Epithelial cell of prostate (primary cell): ENCODE measurements around the gene RABGAP1.

Experiments
- DNase-seq: peaks from one replicate; pipeline ENCODE4 v3.0.0-alpha.2; 2011; ENCODE audit warnings: low read depth, low spot score
- H3K27ac ChIP-seq: fragments of 450-650 bp; 2 replicates; pipeline ENCODE4 v1.5.1; 2017; ENCODE audit warnings: mild to moderate bottlenecking

RABGAP1 gene

GRCh38 chr9:123104807-123105206, 164.0 kb downstream of the RABGAP1 start:
- DNase-seq, result no peak
- no peak overlapping the region for H3K27ac ChIP-seq

- no peak overlapping the region for H3K27ac ChIP-seq
- DNase-seq, result no peak
Measured at GRCh38 chr9:123105490-123105889, 164.7 kb downstream of the RABGAP1 start.

- DNase-seq, result no peak
- H3K27ac ChIP-seq, result no peak overlapping the region
Measured at GRCh38 chr9:123107639-123108285, 166.9 kb downstream of the RABGAP1 start.

- no peak overlapping the region for H3K27ac ChIP-seq
- DNase-seq, result no peak
Measured at GRCh38 chr9:123108976-123109375, 168.2 kb downstream of the RABGAP1 start.

GRCh38 chr9:123109540-123110279, 168.9 kb downstream of the RABGAP1 start:
- no peak overlapping the region for H3K27ac ChIP-seq
- no peak for DNase-seq

- peak overlapping the region; percentile 7 for H3K27ac ChIP-seq
- DNase-seq, result no peak
Measured at GRCh38 chr9:123111427-123112014, 170.7 kb downstream of the RABGAP1 start.

- DNase-seq, result no peak
Measured at GRCh38 chr9:123112015-123112975, 171.5 kb downstream of the RABGAP1 start.

GRCh38 chr9:123113185-123113584, 172.4 kb downstream of the RABGAP1 start:
- no peak for DNase-seq
- no peak overlapping the region for H3K27ac ChIP-seq

More at GRCh38 chr9:123112015-123112975, 171.5 kb downstream of the RABGAP1 start:
- peak overlapping the region; percentile 7 for H3K27ac ChIP-seq

GRCh38 chr9:123115146-123115913, 174.5 kb downstream of the RABGAP1 start:
- no peak overlapping the region for H3K27ac ChIP-seq
- DNase-seq, result no peak

GRCh38 chr9:123116036-123116435, 175.2 kb downstream of the RABGAP1 start:
- no peak for DNase-seq

GRCh38 chr9:123119566-123119965, 178.7 kb downstream of the RABGAP1 start:
- no peak for DNase-seq
- no peak overlapping the region for H3K27ac ChIP-seq

More at GRCh38 chr9:123116036-123116435, 175.2 kb downstream of the RABGAP1 start:
- no peak overlapping the region for H3K27ac ChIP-seq

- no peak for DNase-seq
- H3K27ac ChIP-seq, result no peak overlapping the region
Measured at GRCh38 chr9:123120131-123120530, 179.3 kb downstream of the RABGAP1 start.

GRCh38 chr9:123120953-123121352, 180.1 kb downstream of the RABGAP1 start:
- no peak overlapping the region for H3K27ac ChIP-seq
- no peak for DNase-seq

GRCh38 chr9:123121457-123121856, 180.6 kb downstream of the RABGAP1 start:
- no peak overlapping the region for H3K27ac ChIP-seq
- DNase-seq, result no peak

- no peak overlapping the region for H3K27ac ChIP-seq
- no peak for DNase-seq
Measured at GRCh38 chr9:123127512-123128075, 186.8 kb downstream of the RABGAP1 start.

- DNase-seq, result no peak
- no peak overlapping the region for H3K27ac ChIP-seq
Measured at GRCh38 chr9:123128591-123128990, 187.8 kb downstream of the RABGAP1 start.

GRCh38 chr9:123129423-123129822, 188.6 kb downstream of the RABGAP1 start:
- H3K27ac ChIP-seq, result no peak overlapping the region
- no peak for DNase-seq

- DNase-seq, result no peak
- H3K27ac ChIP-seq, result no peak overlapping the region
Measured at GRCh38 chr9:123131258-123131657, 190.4 kb downstream of the RABGAP1 start.

GRCh38 chr9:123131993-123132392, 191.2 kb downstream of the RABGAP1 start:
- no peak overlapping the region for H3K27ac ChIP-seq
- DNase-seq, result no peak
